Gastroesophageal sphincter (tissue), 3 donors: Measurements from ENCODE around the gene MAGT1.

Experiments used
- EP300 ChIP-seq: sonication (generic); formaldehyde crosslinking; IDR thresholded peaks from one replicate; pipeline ENCODE4 v1.6.1; 2017; ENCODE audit warnings: antibody characterized with exemption, mild to moderate bottlenecking
- POLR2A ChIP-seq, 2 donors: fragments of 450-650 bp; IDR thresholded peaks; one replicate each; pipeline ENCODE4 v1.6.1; 2017; ENCODE audit warnings: antibody characterized with exemption in 2 of 2, mild to moderate bottlenecking in 2 of 2, moderate library complexity in 1 of 2
- POLR2AphosphoS5 ChIP-seq: sonication (generic); formaldehyde crosslinking; IDR thresholded peaks from one replicate; pipeline ENCODE4 v1.6.1; 2017; ENCODE audit warnings: antibody characterized with exemption
- TF ChIP-seq, protein P1 (sequence below), 4 experiments: fragments of 200-600 bp in 2 of 4; fragments of 450-650 bp in 2 of 4; sonication (generic) in 1 of 4; IDR thresholded peaks; one replicate each; pipeline ENCODE4 v1.5.1; 2017 to 2019; ENCODE audit warnings: antibody characterized with exemption in 4 of 4, mild to moderate bottlenecking in 2 of 4, moderate library complexity in 2 of 4

GRCh38 chrX:77788050-77788449 lies 107.2 kb downstream of the MAGT1 start:
- TF ChIP-seq, protein P1, sequence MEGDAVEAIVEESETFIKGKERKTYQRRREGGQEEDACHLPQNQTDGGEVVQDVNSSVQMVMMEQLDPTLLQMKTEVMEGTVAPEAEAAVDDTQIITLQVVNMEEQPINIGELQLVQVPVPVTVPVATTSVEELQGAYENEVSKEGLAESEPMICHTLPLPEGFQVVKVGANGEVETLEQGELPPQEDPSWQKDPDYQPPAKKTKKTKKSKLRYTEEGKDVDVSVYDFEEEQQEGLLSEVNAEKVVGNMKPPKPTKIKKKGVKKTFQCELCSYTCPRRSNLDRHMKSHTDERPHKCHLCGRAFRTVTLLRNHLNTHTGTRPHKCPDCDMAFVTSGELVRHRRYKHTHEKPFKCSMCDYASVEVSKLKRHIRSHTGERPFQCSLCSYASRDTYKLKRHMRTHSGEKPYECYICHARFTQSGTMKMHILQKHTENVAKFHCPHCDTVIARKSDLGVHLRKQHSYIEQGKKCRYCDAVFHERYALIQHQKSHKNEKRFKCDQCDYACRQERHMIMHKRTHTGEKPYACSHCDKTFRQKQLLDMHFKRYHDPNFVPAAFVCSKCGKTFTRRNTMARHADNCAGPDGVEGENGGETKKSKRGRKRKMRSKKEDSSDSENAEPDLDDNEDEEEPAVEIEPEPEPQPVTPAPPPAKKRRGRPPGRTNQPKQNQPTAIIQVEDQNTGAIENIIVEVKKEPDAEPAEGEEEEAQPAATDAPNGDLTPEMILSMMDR (IDR thresholded peaks at IDR 0.05): no peak
- no peak for TF ChIP-seq POLR2AphosphoS5
- no peak for TF ChIP-seq EP300
- TF ChIP-seq POLR2A (IDR thresholded peaks at IDR 0.05): no peak
